Measurements from ENCODE around the gene FAM236B.
"Not testable (repeated sequence)": the region's sequence is repeated elsewhere in the genome, so short reads cannot be mapped to it uniquely, and the experiment has no call there.

Gene FAM236B

DNA sequence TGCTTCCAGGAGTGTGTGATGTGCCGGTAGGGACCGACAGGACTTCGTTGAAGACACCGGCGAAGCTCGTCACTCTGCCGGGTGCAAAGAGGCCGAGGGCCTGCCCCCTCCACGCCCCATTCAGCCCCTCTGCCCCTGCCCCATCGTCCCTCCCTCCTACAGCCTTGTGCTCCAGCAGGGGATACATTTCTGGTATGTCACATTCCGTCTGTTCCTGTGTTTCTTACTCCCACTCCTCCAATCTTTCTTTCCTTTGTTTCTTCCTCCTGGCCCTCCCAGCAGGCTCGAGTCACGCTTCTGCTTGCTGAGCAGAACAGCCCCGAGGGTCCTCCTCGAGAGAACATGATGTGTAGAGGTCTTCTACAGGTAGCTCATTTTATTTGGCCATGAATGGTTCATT, at the start of gene FAM236B:
TSS of gene FAM236B (minus strand) at position 101 of the 400 bp plus-strand sequence. CDS start at position 1, 100 bp downstream.
- not testable (repeated sequence) for ATAC-seq

DNA sequence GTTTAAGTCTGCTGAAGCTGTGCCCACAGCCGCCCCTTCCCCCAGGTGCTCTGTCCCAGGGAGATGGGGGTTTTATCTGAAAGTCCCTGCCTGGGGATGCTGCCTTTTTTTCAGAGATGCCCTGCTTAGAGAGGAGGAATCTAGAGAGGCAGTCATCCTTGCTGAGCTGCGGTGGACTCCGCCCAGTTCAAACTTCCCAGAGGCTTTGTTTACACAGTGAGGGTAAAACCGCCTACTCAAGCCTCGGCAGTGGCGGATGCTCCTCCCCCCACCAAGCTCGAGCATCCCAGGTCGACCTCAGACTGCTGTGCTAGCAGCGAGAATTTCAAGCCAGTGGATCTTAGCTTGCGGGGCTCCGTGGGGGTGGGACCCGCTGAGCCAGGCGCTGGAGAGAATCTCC, 48.2 kb upstream of the FAM236B start:
- not testable (repeated sequence) for ATAC-seq

DNA sequence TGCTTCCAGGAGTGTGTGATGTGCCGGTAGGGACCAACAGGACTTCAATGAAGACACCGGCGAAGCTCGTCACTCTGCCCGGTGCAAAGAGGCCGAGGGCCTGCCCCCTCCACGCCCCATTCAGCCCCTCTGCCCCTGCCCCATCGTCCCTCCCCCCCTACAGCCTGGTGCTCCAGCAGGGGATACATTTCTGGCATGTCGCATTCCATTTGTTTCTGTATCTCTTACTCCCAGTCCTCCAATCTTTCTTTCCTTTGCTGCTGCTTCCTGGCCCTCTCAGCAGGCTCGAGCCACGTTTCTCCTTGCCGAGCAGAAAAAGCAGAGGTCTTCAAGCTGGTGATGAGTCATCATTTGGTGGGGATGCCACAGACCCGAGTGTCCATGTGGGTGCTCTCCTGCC, 25.6 kb upstream of the FAM236B start, which contains the start of gene FAM236D:
TSS of gene FAM236D (minus strand) at position 101 of the 400 bp plus-strand sequence. CDS start at position 1, 100 bp downstream.
- ATAC-seq: not testable (repeated sequence)

DNA sequence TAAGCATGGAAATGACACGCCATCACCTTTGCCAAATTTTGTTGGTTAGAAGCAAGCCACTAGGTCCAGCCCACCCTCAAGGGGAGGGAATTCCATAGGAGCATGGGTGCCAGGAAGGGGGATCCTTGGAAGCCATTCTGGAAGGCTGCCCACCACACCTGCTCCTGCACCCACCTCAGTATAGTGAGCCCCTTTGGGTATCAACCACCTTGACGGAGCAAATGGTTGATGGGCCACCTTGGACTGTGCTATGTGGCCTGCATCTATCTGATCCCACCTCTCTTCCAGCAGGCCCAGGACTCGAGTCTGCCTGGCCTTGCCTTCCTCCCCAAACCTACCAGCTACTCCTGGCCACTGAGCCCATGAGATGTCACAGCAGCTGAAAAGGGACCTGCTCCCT, 7.9 kb upstream of the FAM236B start:
- not testable (repeated sequence) for ATAC-seq

DNA sequence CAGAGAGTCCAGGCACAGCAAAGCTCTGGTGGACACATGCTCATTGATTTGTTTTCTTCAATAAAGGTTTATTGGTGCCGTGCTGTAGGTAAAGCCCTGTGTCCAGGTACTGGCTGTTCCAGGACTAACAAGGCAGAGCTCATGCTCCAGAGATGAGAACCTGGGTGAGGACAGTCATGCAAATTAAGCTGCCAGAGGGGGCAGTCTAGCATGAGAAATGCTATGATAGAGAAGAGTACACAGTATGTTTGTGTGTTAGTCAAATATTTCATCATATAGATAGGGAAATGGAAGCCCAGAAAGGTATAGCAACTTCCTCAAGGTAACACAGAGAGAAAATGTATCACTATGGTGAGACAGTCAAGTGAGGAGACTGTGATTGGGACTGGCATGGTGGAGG, 5.7 kb upstream of the FAM236B start:
- peak; percentile 48; the same call in 2 of the 3 replicates for ATAC-seq

DNA sequence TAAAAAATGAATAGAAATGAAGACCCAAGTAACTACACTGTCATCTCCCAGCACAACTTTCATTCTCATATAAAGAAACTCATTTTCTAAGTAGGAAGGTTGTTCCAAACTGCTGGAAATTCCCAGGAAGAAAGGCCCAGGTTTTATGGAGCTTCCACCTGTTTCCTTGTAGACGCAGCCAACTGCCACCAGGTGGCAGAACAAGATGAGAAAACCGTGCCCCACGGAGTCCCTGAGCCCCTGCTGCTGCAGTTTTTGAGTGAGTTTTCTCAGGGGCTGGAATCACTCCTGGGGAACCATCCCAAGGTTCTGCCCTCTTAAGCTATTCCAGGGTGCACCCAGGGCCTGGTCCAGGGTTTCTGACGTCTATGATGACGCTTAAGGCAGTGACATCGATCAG, 1.5 kb upstream of the FAM236B start:
- peak; percentile 81 for ATAC-seq

DNA sequence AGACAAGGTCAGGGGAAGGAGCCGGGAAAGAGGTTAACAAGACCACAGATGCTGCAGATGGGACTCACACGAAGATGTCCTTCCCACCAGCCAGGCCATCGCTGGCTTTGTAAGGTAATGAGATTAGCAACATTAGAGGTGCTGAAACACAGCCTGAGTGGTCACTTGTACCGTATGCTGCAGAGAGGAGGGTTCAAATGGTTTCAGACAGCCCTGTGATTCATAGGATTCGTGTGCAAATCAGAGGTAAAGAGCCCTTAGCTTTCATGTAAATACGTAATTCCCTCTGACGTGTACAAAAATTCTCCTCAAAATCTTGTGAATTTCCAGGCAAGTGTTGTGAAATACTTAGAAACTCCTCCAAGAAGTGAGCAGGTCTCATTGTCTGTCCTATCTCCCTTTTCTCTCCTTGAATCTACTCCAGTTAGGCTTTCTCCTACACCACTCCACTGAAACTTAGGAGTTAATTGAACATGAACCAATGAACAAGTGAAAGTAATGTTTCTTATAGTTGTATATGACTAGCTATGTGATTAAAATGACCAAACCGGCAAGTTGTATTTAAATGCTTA, 991 bp upstream of the FAM236B start:
- ATAC-seq: not testable (repeated sequence)

DNA sequence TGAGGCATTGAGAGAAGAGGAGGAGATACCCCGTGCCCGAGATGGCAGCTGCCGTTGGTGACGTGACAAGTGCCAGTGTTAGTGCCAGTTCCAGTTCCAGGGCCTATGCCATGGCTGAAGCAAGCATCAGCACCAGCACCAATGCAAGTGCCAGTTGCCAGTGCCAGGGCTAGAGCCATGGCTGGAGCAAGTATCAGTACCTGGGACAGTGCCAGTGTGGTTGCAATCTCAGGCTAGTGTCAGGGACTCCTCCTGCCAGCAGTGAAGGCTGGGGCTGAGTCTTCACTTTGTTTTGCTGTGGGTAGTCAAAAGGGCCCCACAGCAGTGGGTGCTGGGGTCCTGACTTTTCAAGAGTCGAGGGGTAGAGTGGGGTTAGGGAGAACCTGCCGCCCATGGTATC, 4.3 kb downstream of the FAM236B start:
- peak; percentile 48; the same call in 2 of the 3 replicates for ATAC-seq

DNA sequence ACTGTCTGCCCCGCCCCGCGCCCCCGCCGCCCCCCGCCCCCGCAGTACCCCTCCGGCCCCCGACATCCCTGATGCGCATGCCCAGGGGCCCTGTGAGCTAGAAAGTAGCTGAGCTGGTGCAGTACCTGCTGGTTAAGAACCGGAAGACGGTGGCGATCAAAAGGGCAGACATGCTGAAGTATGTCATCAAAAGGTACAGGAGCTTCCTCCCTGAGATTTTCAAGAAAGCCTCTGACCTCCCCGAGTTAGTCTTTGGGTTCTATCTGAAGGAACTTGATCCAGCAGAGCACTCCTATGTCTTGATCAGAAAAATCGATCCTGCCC, 5.0 kb downstream of the FAM236B start:
- peak; percentile 16; the same call in 2 of the 3 replicates for ATAC-seq

DNA sequence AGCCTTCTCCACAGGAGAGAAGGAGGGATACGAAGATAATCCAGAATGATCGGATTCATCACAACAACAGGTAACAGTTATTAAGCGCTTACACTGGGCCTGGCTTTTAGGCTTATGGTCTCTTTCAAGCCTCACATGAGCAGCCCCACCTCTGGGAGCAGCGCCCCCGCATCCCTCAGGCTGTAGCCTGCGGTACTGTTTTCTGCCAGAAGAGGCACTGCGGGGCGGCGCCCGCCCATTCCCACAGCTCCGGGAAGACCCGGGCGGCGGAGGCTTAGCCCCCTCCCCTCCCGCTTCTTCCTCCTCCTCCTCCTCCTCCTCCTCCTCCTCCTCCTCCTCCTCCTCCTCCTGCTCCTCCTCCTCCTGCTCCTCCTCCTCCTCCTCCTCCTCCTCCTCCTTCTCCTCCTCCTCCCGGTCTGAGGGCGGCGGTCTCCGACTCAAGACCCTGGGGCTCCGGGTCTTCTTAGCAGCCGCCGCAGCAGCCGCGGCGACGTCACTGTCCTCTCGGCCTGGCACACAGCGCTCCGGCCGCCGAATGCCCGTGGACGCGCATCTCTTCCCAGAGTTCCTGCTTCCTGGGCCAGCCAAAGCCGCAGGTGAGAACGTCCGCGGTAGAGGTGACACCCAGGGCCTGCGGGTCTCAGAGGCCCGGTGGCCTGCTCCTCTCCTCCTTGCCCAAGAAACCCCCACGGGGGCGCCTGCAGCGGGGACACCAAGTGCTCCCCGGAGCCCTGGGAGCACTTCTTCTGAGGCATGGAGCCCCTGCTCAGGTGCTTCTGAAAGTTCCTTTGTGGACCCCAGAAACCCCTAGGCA, 5.6 kb downstream of the FAM236B start, which contains the start of gene DMRTC1B:
TSS of gene DMRTC1B (plus strand) at position 238 of the 814 bp plus-strand sequence. CDS start 68,246 bp downstream, outside the sequence.
- peak; percentile 90 for ATAC-seq

DNA sequence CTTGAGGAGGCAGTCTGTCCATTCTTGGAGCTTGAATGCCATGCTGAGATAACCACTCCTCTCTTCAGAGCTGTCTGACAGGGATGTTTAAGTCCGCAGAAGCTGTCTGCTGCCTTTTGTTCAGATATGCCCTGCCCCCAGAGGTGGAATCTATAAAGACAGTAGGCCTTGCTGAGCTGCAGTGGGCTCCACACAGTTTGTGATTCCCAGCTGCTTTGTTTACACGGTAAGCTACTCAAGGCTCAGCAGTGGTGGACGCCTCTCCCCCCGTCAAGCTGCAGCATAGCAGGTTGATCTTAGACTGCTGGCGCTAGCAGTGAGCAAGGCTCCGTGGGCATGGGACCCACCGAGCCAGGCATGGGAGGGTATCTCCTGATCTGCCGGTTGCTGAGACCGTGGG, 22.0 kb downstream of the FAM236B start:
- not testable (repeated sequence) for ATAC-seq

DNA sequence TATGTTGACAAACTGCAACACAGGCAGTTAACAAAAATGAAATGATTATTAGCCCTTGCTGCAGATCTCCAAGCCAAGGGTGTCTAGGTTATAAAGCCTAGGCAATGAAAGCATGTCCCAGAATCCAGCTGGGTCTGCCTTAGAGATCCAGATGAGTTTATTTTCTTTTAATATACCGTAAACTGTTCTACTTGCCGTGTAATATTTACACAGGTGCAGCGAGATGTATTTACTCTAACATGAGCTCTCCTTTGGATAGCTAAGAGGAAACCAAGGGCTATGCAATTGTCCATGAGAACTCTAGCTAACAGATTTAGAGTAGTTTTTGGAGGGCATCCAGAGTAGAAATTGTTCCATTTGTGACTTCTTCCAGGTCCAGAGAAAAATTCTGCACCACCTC, 33.9 kb downstream of the FAM236B start:
- not testable (repeated sequence) for ATAC-seq

DNA sequence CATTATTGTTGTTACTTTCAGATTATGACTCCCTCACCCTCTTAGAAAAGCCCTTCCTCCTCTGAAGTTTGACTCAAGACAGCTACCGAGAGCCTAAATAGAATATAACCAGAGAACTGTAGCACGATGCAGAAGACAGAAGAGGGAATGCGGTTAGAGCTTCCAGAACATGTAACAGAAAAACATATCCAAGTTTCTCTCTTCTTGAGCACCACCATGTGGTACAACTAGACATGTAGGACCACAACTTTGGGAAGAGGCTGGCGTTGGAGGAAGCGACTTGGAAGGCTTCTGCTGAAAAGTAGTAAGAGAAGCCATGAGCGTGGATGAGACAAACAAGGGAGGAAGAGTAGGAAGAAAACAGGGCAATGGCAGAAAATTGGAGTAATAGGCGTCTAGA, 36.9 kb downstream of the FAM236B start:
- ATAC-seq: peak; percentile 53; the same call in 2 of the 3 replicates

DNA sequence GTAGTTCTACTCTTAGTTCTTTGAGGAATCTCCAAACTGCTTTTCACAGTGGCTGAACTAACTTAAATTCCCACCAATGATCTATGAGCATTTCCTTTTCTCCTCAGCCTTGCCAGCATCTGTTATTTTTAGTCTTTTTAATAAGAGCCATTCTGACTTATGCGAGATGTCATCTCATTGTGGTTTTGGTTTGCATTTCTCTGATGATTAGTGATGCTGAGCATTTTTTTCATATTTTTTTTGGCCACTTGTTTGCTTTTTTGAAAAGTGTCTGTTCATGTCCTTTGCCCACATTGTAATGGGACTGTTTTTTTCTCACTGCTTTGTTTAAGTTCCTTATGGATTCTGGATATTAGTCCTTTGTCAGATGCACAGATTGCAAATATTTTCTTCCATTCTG, 46.9 kb downstream of the FAM236B start:
- ATAC-seq: no peak
- TF ChIP-seq, protein P1, sequence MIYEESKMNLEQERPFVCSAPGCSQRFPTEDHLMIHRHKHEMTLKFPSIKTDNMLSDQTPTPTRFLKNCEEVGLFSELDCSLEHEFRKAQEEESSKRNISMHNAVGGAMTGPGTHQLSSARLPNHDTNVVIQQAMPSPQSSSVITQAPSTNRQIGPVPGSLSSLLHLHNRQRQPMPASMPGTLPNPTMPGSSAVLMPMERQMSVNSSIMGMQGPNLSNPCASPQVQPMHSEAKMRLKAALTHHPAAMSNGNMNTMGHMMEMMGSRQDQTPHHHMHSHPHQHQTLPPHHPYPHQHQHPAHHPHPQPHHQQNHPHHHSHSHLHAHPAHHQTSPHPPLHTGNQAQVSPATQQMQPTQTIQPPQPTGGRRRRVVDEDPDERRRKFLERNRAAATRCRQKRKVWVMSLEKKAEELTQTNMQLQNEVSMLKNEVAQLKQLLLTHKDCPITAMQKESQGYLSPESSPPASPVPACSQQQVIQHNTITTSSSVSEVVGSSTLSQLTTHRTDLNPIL (CRISPR knock-in tag; IDR thresholded peaks at IDR 0.05; ENCODE audit: low read depth): no peak
- TF ChIP-seq SNAI2 (CRISPR knock-in tag; IDR thresholded peaks at IDR 0.05): no peak
- TF ChIP-seq, protein P2, sequence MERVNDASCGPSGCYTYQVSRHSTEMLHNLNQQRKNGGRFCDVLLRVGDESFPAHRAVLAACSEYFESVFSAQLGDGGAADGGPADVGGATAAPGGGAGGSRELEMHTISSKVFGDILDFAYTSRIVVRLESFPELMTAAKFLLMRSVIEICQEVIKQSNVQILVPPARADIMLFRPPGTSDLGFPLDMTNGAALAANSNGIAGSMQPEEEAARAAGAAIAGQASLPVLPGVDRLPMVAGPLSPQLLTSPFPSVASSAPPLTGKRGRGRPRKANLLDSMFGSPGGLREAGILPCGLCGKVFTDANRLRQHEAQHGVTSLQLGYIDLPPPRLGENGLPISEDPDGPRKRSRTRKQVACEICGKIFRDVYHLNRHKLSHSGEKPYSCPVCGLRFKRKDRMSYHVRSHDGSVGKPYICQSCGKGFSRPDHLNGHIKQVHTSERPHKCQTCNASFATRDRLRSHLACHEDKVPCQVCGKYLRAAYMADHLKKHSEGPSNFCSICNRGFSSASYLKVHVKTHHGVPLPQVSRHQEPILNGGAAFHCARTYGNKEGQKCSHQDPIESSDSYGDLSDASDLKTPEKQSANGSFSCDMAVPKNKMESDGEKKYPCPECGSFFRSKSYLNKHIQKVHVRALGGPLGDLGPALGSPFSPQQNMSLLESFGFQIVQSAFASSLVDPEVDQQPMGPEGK (CRISPR knock-in tag; IDR thresholded peaks at IDR 0.05; ENCODE audit: borderline replicate concordance): no peak
- TF ChIP-seq, protein P3, sequence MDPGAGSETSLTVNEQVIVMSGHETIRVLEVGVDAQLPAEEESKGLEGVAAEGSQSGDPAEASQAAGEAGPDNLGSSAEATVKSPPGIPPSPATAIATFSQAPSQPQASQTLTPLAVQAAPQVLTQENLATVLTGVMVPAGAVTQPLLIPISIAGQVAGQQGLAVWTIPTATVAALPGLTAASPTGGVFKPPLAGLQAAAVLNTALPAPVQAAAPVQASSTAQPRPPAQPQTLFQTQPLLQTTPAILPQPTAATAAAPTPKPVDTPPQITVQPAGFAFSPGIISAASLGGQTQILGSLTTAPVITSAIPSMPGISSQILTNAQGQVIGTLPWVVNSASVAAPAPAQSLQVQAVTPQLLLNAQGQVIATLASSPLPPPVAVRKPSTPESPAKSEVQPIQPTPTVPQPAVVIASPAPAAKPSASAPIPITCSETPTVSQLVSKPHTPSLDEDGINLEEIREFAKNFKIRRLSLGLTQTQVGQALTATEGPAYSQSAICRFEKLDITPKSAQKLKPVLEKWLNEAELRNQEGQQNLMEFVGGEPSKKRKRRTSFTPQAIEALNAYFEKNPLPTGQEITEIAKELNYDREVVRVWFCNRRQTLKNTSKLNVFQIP (CRISPR knock-in tag; IDR thresholded peaks at IDR 0.05; ENCODE audit: borderline replicate concordance, low read depth): no peak
- no peak for TF ChIP-seq ESRRG (CRISPR knock-in tag; IDR thresholded peaks at IDR 0.05)
- no peak for TF ChIP-seq OSR1 (CRISPR knock-in tag; IDR thresholded peaks at IDR 0.05)
- no peak for TF ChIP-seq ZNF8 (CRISPR knock-in tag; IDR thresholded peaks at IDR 0.05)
- TF ChIP-seq ZC3H10 (CRISPR knock-in tag; IDR thresholded peaks at IDR 0.05): no peak
- TF ChIP-seq RARB (CRISPR knock-in tag; IDR thresholded peaks at IDR 0.05): no peak
- no peak for TF ChIP-seq ZNF70 (CRISPR knock-in tag; IDR thresholded peaks at IDR 0.05)
- no peak for TF ChIP-seq ZFP3 (CRISPR knock-in tag; IDR thresholded peaks at IDR 0.05)
- TF ChIP-seq ARNTL (CRISPR knock-in tag; IDR thresholded peaks at IDR 0.05; ENCODE audit: borderline replicate concordance, low read depth): no peak
- TF ChIP-seq GLIS3 (CRISPR knock-in tag; IDR thresholded peaks at IDR 0.05): no peak

DNA sequence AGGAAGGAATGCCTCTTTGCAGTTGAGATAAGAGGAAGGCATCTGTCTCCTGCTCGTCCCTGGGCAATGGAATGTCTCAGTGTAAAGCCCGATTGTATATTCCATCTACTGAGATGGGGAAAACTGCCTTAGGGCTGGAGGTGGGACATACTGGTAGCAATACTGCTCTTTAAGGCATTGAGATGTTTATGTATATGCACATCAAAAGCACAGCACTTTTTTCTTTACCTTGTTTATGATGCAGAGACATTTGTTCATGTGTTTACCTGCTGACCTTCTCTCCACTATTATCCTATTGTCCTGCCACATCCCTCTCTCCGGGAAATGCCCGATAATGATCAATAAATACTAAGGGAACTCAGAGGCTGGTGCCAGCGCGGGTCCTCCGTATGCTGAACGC, 48.8 kb downstream of the FAM236B start:
- ATAC-seq: not testable (repeated sequence)

Measured in SK-N-SH treated with all-trans-retinoic acid at 6 μM for 48 hours (cell line).